22Rv1 (cell line): ENCODE data around the gene CACNA1C.

ENCODE experiments used
- H3K27ac ChIP-seq: fragments of 450-650 bp; 2 replicates; pipeline ENCODE4 v1.5.1; 2017
- ZFX ChIP-seq: fragments of 450-650 bp; IDR thresholded peaks from 2 replicates; pipeline ENCODE4 v1.6.1; 2017; ENCODE audit warnings: antibody characterized with exemption, borderline replicate concordance
- TF ChIP-seq, protein P1 (sequence below): fragments of 450-650 bp; IDR thresholded peaks from 2 replicates; pipeline ENCODE4 v1.5.1; 2017; ENCODE audit warnings: mild to moderate bottlenecking

Gene CACNA1C

DNA sequence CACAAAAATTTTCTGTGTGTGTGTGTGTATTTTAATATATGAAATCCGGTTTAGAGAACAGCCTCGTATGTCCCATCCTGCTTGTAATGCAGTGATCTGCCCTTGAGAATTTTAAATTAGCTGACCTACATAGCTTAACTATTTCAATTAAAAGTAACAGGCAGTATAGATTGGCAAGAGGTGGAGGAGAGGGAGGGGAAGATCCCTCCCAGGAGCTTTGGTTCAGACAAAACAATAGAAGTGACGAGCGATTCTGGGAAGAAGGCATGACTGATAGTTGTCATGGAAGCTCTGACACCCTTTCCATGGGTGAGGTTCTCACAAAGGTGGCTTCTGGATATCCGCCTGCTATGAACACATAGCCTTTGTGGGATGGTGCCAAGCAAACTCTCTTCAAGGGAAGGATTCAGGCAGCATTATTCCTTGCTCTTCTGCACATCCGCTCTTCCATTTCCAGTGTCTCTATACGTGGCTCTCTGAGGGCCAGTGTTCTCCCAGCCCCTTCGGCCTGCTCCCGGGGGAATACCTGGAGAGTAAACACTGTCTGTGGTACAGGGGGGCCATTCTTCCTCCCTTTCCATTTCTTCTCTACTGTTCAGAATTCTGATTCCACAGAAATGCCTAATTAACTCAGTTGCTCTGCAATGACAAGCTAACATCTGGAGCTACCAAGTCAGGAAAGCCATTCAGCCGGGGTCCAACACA lies 182.0 kb downstream of the CACNA1C start:
- no peak for TF ChIP-seq ZFX
- TF ChIP-seq, protein P1, sequence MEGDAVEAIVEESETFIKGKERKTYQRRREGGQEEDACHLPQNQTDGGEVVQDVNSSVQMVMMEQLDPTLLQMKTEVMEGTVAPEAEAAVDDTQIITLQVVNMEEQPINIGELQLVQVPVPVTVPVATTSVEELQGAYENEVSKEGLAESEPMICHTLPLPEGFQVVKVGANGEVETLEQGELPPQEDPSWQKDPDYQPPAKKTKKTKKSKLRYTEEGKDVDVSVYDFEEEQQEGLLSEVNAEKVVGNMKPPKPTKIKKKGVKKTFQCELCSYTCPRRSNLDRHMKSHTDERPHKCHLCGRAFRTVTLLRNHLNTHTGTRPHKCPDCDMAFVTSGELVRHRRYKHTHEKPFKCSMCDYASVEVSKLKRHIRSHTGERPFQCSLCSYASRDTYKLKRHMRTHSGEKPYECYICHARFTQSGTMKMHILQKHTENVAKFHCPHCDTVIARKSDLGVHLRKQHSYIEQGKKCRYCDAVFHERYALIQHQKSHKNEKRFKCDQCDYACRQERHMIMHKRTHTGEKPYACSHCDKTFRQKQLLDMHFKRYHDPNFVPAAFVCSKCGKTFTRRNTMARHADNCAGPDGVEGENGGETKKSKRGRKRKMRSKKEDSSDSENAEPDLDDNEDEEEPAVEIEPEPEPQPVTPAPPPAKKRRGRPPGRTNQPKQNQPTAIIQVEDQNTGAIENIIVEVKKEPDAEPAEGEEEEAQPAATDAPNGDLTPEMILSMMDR = no peak
- H3K27ac ChIP-seq = no peak overlapping the region

DNA sequence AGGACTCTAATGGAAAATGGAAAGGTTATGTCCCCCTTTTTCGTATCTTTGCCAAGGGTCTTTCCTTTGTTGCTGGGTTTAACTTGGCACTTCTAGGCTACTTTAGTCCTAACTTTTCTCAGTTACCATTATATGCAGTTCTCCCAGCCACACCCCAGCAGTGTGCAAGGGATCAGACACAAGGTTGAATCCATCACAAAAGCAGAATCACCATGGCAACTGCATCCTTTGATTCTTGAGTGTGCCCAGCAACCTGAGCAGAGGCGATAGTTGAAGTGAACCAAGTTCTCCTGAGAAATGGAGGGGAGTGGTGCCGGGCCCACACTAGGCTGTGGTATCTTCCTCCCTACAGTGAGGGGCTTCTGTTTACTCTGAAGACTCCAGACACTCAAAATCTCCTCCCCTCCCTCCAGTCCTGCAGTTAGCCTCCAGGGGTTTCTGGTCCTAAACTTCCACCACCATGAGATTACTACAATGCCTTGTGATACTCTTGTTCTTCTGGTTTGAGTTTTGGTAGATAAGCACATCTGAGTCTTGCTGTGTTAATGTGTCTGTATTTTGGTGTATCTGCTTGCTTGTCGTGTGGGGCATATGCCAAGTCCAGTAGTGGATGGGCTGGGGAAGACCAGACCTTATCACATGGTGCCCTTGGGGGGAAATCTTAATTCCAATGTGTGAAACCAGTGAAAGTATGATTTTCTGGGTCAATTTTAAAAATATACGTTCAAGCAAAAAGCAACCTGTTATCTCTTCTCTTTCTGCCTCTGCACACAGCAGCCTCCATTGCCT lies 183.9 kb downstream of the CACNA1C start:
- no peak for TF ChIP-seq ZFX
- TF ChIP-seq, protein P1 = no peak
- H3K27ac ChIP-seq = no peak overlapping the region

DNA sequence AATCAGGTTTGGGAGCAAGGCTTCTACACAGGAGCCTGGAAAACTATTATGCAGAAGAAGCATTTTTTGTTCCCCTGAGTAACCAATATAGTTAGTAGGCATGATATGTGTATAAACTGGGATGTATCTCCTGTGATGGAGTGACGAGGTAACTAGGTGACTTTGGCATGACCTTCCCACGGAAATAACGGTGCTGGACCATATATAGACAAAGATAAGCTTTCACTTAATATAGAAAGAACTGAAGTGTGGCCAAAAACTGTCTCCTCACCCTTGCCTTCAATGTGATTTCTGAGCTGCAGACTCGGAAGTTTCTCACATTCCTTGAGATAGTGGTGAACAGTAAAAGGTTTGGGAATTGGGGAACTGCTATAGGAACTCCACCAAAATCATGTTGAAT lies 185.3 kb downstream of the CACNA1C start:
- TF ChIP-seq, protein P1 = no peak
- no peak for TF ChIP-seq ZFX

DNA sequence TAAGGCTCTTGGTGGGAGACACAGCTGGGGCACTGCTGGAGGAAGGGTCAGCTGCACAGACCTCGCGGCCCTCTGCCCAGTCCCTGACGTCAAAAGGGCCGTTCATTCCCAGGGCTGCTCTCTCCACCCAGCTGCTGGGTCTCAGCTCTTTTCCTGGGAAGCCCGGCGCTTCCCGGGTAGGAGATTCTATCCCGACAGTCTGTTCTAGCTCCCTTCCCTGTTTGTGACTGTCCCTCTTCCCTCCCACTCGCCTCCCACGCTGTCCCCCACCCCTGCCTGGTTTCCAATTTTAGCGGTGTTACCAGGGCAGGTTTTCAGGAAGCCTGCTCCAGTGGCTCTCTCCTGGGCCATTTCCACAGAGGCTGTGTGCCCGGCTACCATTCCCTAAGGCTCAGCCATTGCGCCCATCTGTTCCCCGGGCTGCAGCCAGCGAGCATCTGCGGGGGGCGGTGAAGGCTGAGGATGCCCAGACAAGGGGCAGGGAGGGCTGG lies 186.6 kb downstream of the CACNA1C start:
- TF ChIP-seq ZFX = no peak
- TF ChIP-seq, protein P1 = no peak
- H3K27ac ChIP-seq = no peak overlapping the region

More for the DNA sequence above, 185.3 kb downstream of the CACNA1C start:
- no peak overlapping the region for H3K27ac ChIP-seq

DNA sequence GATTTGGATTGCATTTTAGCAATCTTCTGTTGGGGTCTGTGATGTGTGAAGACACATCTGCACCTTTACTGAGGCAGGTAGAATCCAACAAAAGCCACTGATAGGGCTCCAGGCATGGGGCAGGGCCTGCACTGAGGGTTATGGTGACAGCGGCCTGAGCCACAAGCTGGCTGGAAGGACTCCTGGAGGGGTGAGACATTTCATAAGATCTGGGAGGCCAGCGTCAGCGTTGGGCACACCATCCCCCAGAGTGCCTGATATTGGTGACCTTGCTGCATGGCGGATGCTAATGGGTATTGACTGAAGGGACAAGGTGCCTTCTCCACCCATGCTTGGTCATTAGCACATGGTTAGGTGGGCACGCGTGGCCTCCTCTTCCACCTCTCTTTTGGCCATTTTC lies 187.6 kb downstream of the CACNA1C start:
- H3K27ac ChIP-seq = no peak overlapping the region
- no peak for TF ChIP-seq ZFX
- TF ChIP-seq, protein P1 = no peak

DNA sequence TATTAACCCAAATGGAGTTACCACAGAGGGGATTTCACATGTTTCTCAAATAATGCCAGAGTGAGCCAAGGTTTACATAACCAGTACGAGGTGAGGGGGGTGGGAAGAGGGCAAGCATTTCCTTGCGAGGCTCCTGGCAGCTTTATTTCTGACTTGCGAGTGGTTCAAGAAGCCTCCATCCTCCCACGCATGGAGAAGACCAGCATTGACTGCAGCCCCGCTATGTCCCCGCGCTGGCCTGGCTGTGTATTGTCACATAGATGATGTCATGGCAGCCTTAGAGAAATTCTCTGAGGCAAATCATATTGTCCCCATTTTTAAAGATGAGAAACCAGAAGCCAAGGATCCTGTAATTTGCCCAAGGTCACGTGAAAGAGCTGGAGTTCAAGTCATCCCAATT lies 188.2 kb downstream of the CACNA1C start:
- H3K27ac ChIP-seq = no peak overlapping the region
- TF ChIP-seq, protein P1 = no peak
- no peak for TF ChIP-seq ZFX

DNA sequence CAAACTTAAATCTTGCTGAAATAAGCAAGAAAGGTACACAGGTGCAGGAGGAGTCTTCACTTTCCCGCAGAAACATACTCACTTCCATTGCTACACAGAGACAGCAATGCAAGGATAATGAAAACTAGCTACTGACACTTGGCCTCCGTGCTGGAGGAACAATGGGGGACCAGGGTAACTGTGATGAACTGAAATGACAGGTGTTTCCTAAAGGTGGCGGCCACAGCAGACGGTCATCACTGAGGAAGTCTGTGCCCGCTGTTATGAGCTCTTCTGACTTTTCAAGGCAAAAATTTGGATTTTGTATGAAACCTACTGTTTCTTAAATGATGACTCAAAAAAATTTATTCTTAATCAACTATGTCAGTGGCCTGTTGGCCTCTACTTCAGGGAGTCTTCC lies 189.4 kb downstream of the CACNA1C start:
- no peak for TF ChIP-seq ZFX
- TF ChIP-seq, protein P1 = no peak

More for the DNA sequence above, 189.4 kb downstream of the CACNA1C start:
- H3K27ac ChIP-seq = no peak overlapping the region
